GM18526 (cell line): ENCODE results near the gene STXBP6.

Experiments
- POLR2A ChIP-seq: IDR thresholded peaks from 3 replicates; pipeline ENCODE4 v1.6.1; 2011; ENCODE audit not compliant: insufficient read length; ENCODE audit errors: extremely low read depth

Gene STXBP6

GRCh38 chr14:24990050-24990449 lies 59.9 kb downstream of the STXBP6 start:
- TF ChIP-seq POLR2A: no peak

- no peak for TF ChIP-seq POLR2A
These were observed 61.2 kb downstream of the STXBP6 start for GRCh38 chr14:24988760-24989159.

GRCh38 chr14:24986206-24986893 lies 63.6 kb downstream of the STXBP6 start:
- no peak for TF ChIP-seq POLR2A

- no peak for TF ChIP-seq POLR2A
These were observed 64.9 kb downstream of the STXBP6 start for GRCh38 chr14:24984846-24985589.

- no peak for TF ChIP-seq POLR2A
These were observed 67.3 kb downstream of the STXBP6 start for GRCh38 chr14:24982472-24983155.

- no peak for TF ChIP-seq POLR2A
These were observed 70.2 kb downstream of the STXBP6 start for GRCh38 chr14:24979725-24980239.

GRCh38 chr14:24978862-24979724 lies 70.9 kb downstream of the STXBP6 start:
- no peak for TF ChIP-seq POLR2A

- no peak for TF ChIP-seq POLR2A
These were observed 73.3 kb downstream of the STXBP6 start for GRCh38 chr14:24976602-24977001.

GRCh38 chr14:24975393-24975792 lies 74.6 kb downstream of the STXBP6 start:
- TF ChIP-seq POLR2A: no peak

- no peak for TF ChIP-seq POLR2A
These were observed 75.2 kb downstream of the STXBP6 start for GRCh38 chr14:24974591-24975374.

- no peak for TF ChIP-seq POLR2A
These were observed 77.1 kb downstream of the STXBP6 start for GRCh38 chr14:24972844-24973243.

GRCh38 chr14:24971255-24971654 lies 78.7 kb downstream of the STXBP6 start:
- TF ChIP-seq POLR2A: no peak

- TF ChIP-seq POLR2A: no peak
These were observed 83.4 kb downstream of the STXBP6 start for GRCh38 chr14:24966579-24966964.

GRCh38 chr14:24965934-24966578 lies 83.9 kb downstream of the STXBP6 start:
- no peak for TF ChIP-seq POLR2A
